SK-N-SH (cell line): ENCODE measurements around the gene DIPK1A. TPM values are rescaled to one million over a fixed set of nuclear protein-coding genes. Genes with fewer than 3 reads are reported as not detected.

Source experiments
- CTCF ChIA-PET: fragments of 300-600, 350-600 bp; formaldehyde crosslinking; extraction: SDS; loops from one replicate; lab custom pipeline; 2021; lab: Yijun Ruan, JAX
- POLR2A ChIA-PET: fragments of 350-600 bp; sonication (Branson Sonifier 250); formaldehyde crosslinking; extraction: SDS; loops from one replicate; lab custom pipeline; 2020; ENCODE audit warnings: antibody characterized with exemption, inconsistent platforms; lab: Yijun Ruan, JAX
- DNase-seq: peaks from one replicate; pipeline ENCODE4 v3.0.0; 2012
- H2AFZ ChIP-seq: fragments of 200-600 bp; sonication (generic); 2 replicates; pipeline ENCODE4 v1.8.1; 2016; ENCODE audit warnings: antibody characterized with exemption, mild to moderate bottlenecking, low read depth
- H3F3A ChIP-seq: fragments of 200-600 bp; sonication (generic); replicated peaks from 2 replicates; pipeline ENCODE3; 2016; ENCODE audit warnings: antibody characterized with exemption, mild to moderate bottlenecking; ENCODE audit not compliant: insufficient read depth
- H3K27ac ChIP-seq, 2 experiments: fragments of 200-500 bp in 1 of 2; fragments of 200-600 bp in 1 of 2; sonication (Bioruptor generic) in 1 of 2; sonication (generic), shearing (Covaris generic) in 1 of 2; 2 replicates each; pipeline versions ENCODE4 v1.5.1 to v1.6.1; 2014 to 2016; ENCODE audit warnings: low read depth in 2 of 2, inconsistent platforms in 1 of 2, low read length in 1 of 2, mild to moderate bottlenecking in 1 of 2, mixed read lengths in 1 of 2
- H3K27me3 ChIP-seq: fragments of 200-600 bp; sonication (generic), shearing (Covaris generic); 2 replicates; pipeline ENCODE4 v1.6.1; 2016; ENCODE audit warnings: mixed run types; ENCODE audit not compliant: insufficient read depth
- H3K36me3 ChIP-seq, 2 experiments: fragments of 200-500 bp in 1 of 2; fragments of 200-600 bp in 1 of 2; sonication (Bioruptor generic) in 1 of 2; sonication (generic) in 1 of 2; replicated peaks in 1 of 2; 2 replicates each; pipeline versions ENCODE3 to v1.5.1; 2014 to 2016; ENCODE audit warnings: low read length in 1 of 2, mild to moderate bottlenecking in 1 of 2; ENCODE audit not compliant: insufficient read depth in 2 of 2, control insufficient read depth in 1 of 2
- H3K4me1 ChIP-seq, 2 experiments: fragments of 200-500 bp in 1 of 2; fragments of 200-600 bp in 1 of 2; sonication (Bioruptor generic) in 1 of 2; sonication (generic), shearing (Covaris generic) in 1 of 2; 2 replicates each; pipeline versions ENCODE4 v1.5.1 to v1.6.1; 2014 to 2016; ENCODE audit warnings: low read depth in 1 of 2, low read length in 1 of 2, mixed run types in 1 of 2; ENCODE audit not compliant: insufficient read depth in 2 of 2, control insufficient read depth in 1 of 2
- H3K4me2 ChIP-seq: fragments of 200-600 bp; sonication (generic), shearing (Covaris generic); 2 replicates; pipeline ENCODE4 v1.6.1; 2017; ENCODE audit warnings: mixed run types
- H3K4me3 ChIP-seq, 2 experiments: fragments of 200-500 bp in 1 of 2; fragments of 200-600 bp in 1 of 2; sonication (Bioruptor generic) in 1 of 2; sonication (generic), shearing (Covaris generic) in 1 of 2; 2 replicates each; pipeline versions ENCODE4 v1.5.1 to v1.8.1; 2014 to 2016; ENCODE audit warnings: low read depth in 2 of 2, inconsistent platforms in 1 of 2, low read length in 1 of 2, mild to moderate bottlenecking in 1 of 2, mixed read lengths in 1 of 2, moderate library complexity in 1 of 2
- H3K79me2 ChIP-seq: fragments of 200-600 bp; sonication (generic); 2 replicates; pipeline ENCODE4 v1.8.1; 2017; ENCODE audit warnings: mild to moderate bottlenecking; ENCODE audit not compliant: insufficient read depth
- H3K9ac ChIP-seq: fragments of 200-600 bp; sonication (generic); 2 replicates; pipeline ENCODE4 v1.6.1; 2017; ENCODE audit warnings: mixed run types
- H3K9me2 ChIP-seq: fragments of 200-600 bp; sonication (generic); 2 replicates; pipeline ENCODE4 v1.6.1; 2017; ENCODE audit warnings: mixed run types
- H3K9me3 ChIP-seq: fragments of 200-600 bp; sonication (generic); 2 replicates; pipeline ENCODE4 v1.6.1; 2017; ENCODE audit warnings: mixed run types, mild to moderate bottlenecking, moderate library complexity
- H4K20me1 ChIP-seq: fragments of 200-600 bp; sonication (generic); 2 replicates; pipeline ENCODE4 v1.6.1; 2017; ENCODE audit warnings: mild to moderate bottlenecking, mixed run types; ENCODE audit not compliant: insufficient read depth
- EZH2phosphoT487 ChIP-seq: fragments of 200-600 bp; sonication (generic); IDR thresholded peaks from 2 replicates; pipeline ENCODE4 v1.6.1; 2017; ENCODE audit warnings: low read depth, mixed run types, mild to moderate bottlenecking, antibody characterized with exemption, moderate library complexity, borderline replicate concordance
- FOXJ3 ChIP-seq: sonication (generic); formaldehyde crosslinking; IDR thresholded peaks from 2 replicates; pipeline ENCODE4 v1.5.1; 2020; ENCODE audit warnings: mild to moderate bottlenecking, missing genetic modification reagents
- MEF2A ChIP-seq: IDR thresholded peaks from 2 replicates; pipeline ENCODE4 v1.4.0; 2012; ENCODE audit warnings: low read depth, borderline replicate concordance
- MXI1 ChIP-seq: IDR thresholded peaks from 2 replicates; pipeline ENCODE4 v1.6.1; 2012; ENCODE audit warnings: mild to moderate bottlenecking, low read depth, low read length, improper control_type of control experiment
- NFIC ChIP-seq: IDR thresholded peaks from 2 replicates; pipeline ENCODE4 v1.4.0; 2012; ENCODE audit warnings: borderline replicate concordance
- NRF1 ChIP-seq: IDR thresholded peaks from 2 replicates; pipeline ENCODE4 v1.6.1; 2012; ENCODE audit warnings: low read depth, mild to moderate bottlenecking, low read length
- POLR2AphosphoS5 ChIP-seq: IDR thresholded peaks from 2 replicates; pipeline ENCODE4 v1.6.1; 2012; ENCODE audit warnings: low read depth, low read length
- RAD21 ChIP-seq: IDR thresholded peaks from 2 replicates; pipeline ENCODE4 v1.6.1; 2012; ENCODE audit warnings: mild to moderate bottlenecking, low read length
- RCOR1 ChIP-seq: fragments of 150-350 bp; IDR thresholded peaks from 2 replicates; pipeline ENCODE4 v1.6.1; 2017; ENCODE audit warnings: antibody characterized with exemption, low read length
- SMC3 ChIP-seq: IDR thresholded peaks from 2 replicates; pipeline ENCODE4 v1.6.1; 2012; ENCODE audit warnings: low read depth, low read length, improper control_type of control experiment
- TAF1 ChIP-seq: IDR thresholded peaks from 2 replicates; pipeline ENCODE4 v1.6.1; 2012; ENCODE audit warnings: low read depth, mild to moderate bottlenecking, low read length, moderate library complexity, borderline replicate concordance
- YY1 ChIP-seq: IDR thresholded peaks from 2 replicates; pipeline ENCODE4 v1.4.0; 2012; ENCODE audit warnings: low read depth, mild to moderate bottlenecking
- WGBS: methylation state at CpG from one replicate; pipeline ENCODE4 v1.1.6; 2017; ENCODE audit warnings: low lambda C conversion rate; 5-methylcytosine and 5-hydroxymethylcytosine counted together
- polyA plus RNA-seq, 3 experiments: library from polyadenylated mRNA; depleted of rRNA; stranded (reverse); fragments of >200 nt; gene quantifications; 2 replicates each; pipeline ENCODE4 v1.2.3, GENCODE V29; 2012
- TF ChIP-seq, protein P1 (sequence below): fragments of 150-350 bp; IDR thresholded peaks from 2 replicates; pipeline ENCODE4 v1.6.1; 2016; ENCODE audit warnings: mild to moderate bottlenecking, low read depth, low read length
- TF ChIP-seq, protein P2 (sequence below): IDR thresholded peaks from 2 replicates; pipeline ENCODE4 v1.4.0; 2012; ENCODE audit warnings: low read depth, borderline replicate concordance
- TF ChIP-seq, protein P3 (sequence below): IDR thresholded peaks from 2 replicates; pipeline ENCODE4 v1.4.0; 2012; ENCODE audit warnings: low read depth
- TF ChIP-seq, protein P4 (sequence below): IDR thresholded peaks from 2 replicates; pipeline ENCODE4 v1.6.1; 2012; ENCODE audit warnings: mild to moderate bottlenecking, low read depth, low read length, moderate library complexity
- TF ChIP-seq, protein P5 (sequence below): fragments of 150-350 bp; IDR thresholded peaks from 2 replicates; pipeline ENCODE4 v1.6.1; 2017; ENCODE audit warnings: antibody characterized with exemption, low read length, low read depth, borderline replicate concordance

DIPK1A gene
- polyA plus RNA-seq, 1 of the 3 experiments (the other 2 are of a cell fraction), result 3.4 TPM

DNA sequence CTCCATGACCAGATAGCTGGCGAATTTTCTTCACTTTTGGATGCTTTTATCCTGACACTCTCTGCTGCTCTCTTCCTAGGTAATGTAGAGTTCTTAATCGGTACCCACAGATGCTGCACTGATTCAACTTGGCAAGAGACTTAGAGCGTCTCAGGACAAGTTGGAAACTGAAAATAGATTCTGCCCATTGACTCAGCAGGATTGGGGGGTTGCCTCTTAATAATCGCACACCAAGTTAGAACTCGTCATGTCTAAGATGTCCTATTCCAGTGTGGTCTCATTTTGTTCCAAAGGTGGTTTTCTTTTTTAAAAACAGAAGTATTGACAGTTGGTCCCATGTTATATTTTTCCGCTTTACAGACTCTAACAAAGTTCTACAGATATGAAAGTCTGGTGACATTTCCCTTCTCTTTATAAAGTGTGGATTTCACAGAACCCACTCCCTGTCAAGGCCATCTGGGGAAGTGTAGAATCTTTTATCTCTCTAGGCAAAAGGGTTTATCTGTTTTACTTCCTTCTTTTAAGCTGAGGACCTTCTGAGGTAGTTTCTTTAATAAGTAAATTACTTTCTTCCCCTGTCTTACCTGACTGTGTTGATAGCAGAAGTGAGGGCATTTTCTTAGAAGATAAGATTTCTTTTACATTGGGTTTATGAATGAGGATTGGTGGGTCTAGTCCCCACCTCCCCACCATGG is 12.1 kb upstream of the DIPK1A start:
- ChIA-PET POLR2A (no interaction called here), CTCF (interaction anchor here (0.6 to 4.9 kb wide), 2 partner anchors 21 to 695 kb away, joined by 3 to 27 read pairs; no protein-coding TSS in a partner anchor)

More for the DNA sequence above, 12.1 kb upstream of the DIPK1A start:
- Histone ChIP-seq H3F3A (no peaks in the 10 kb centered on the region), H3K79me2 (no peaks in the 10 kb centered on the region)
- no peak for TF ChIP-seq TAF1
- TF ChIP-seq POLR2AphosphoS5, result no peak
- TF ChIP-seq NRF1, result no peak
- no peak for TF ChIP-seq MXI1
- TF ChIP-seq, protein P1, sequence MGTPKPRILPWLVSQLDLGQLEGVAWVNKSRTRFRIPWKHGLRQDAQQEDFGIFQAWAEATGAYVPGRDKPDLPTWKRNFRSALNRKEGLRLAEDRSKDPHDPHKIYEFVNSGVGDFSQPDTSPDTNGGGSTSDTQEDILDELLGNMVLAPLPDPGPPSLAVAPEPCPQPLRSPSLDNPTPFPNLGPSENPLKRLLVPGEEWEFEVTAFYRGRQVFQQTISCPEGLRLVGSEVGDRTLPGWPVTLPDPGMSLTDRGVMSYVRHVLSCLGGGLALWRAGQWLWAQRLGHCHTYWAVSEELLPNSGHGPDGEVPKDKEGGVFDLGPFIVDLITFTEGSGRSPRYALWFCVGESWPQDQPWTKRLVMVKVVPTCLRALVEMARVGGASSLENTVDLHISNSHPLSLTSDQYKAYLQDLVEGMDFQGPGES, result no peak
- TF ChIP-seq, protein P2, sequence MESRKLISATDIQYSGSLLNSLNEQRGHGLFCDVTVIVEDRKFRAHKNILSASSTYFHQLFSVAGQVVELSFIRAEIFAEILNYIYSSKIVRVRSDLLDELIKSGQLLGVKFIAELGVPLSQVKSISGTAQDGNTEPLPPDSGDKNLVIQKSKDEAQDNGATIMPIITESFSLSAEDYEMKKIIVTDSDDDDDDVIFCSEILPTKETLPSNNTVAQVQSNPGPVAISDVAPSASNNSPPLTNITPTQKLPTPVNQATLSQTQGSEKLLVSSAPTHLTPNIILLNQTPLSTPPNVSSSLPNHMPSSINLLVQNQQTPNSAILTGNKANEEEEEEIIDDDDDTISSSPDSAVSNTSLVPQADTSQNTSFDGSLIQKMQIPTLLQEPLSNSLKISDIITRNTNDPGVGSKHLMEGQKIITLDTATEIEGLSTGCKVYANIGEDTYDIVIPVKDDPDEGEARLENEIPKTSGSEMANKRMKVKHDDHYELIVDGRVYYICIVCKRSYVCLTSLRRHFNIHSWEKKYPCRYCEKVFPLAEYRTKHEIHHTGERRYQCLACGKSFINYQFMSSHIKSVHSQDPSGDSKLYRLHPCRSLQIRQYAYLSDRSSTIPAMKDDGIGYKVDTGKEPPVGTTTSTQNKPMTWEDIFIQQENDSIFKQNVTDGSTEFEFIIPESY, result no peak
- no peak for TF ChIP-seq SMC3
- TF ChIP-seq, protein P3, sequence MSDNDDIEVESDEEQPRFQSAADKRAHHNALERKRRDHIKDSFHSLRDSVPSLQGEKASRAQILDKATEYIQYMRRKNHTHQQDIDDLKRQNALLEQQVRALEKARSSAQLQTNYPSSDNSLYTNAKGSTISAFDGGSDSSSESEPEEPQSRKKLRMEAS, result no peak
- no peak for TF ChIP-seq NFIC
- no peak for TF ChIP-seq FOXJ3 (CRISPR knock-in tag)
- TF ChIP-seq YY1, result no peak
- TF ChIP-seq, protein P4, sequence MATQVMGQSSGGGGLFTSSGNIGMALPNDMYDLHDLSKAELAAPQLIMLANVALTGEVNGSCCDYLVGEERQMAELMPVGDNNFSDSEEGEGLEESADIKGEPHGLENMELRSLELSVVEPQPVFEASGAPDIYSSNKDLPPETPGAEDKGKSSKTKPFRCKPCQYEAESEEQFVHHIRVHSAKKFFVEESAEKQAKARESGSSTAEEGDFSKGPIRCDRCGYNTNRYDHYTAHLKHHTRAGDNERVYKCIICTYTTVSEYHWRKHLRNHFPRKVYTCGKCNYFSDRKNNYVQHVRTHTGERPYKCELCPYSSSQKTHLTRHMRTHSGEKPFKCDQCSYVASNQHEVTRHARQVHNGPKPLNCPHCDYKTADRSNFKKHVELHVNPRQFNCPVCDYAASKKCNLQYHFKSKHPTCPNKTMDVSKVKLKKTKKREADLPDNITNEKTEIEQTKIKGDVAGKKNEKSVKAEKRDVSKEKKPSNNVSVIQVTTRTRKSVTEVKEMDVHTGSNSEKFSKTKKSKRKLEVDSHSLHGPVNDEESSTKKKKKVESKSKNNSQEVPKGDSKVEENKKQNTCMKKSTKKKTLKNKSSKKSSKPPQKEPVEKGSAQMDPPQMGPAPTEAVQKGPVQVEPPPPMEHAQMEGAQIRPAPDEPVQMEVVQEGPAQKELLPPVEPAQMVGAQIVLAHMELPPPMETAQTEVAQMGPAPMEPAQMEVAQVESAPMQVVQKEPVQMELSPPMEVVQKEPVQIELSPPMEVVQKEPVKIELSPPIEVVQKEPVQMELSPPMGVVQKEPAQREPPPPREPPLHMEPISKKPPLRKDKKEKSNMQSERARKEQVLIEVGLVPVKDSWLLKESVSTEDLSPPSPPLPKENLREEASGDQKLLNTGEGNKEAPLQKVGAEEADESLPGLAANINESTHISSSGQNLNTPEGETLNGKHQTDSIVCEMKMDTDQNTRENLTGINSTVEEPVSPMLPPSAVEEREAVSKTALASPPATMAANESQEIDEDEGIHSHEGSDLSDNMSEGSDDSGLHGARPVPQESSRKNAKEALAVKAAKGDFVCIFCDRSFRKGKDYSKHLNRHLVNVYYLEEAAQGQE, result no peak
- TF ChIP-seq MEF2A, result no peak
- TF ChIP-seq, protein P5, sequence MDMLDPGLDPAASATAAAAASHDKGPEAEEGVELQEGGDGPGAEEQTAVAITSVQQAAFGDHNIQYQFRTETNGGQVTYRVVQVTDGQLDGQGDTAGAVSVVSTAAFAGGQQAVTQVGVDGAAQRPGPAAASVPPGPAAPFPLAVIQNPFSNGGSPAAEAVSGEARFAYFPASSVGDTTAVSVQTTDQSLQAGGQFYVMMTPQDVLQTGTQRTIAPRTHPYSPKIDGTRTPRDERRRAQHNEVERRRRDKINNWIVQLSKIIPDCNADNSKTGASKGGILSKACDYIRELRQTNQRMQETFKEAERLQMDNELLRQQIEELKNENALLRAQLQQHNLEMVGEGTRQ, result no peak
- no peak for TF ChIP-seq RAD21
- TF ChIP-seq EZH2phosphoT487, result no peak
- no peak for TF ChIP-seq RCOR1
- TF ChIP-seq, all 33 proteins: peak for 0
- H3K36me3 ChIP-seq, result no peaks in the 10 kb centered on the region
- DNase-seq, result no peak
- no peaks in the 10 kb centered on the region for H3K9me3 ChIP-seq
- no peak overlapping the region for H3K9ac ChIP-seq
- H2AFZ ChIP-seq, result no peak overlapping the region
- no peaks in the 10 kb centered on the region for H4K20me1 ChIP-seq
- no peaks in the 10 kb centered on the region for H3K9me2 ChIP-seq
- H3K4me2 ChIP-seq, result no peak overlapping the region
- H3K4me1 ChIP-seq, result no peaks in the 10 kb centered on the region
- 84% methylated on average over 6 of the region's 6 CpGs for WGBS
- H3K27me3 ChIP-seq, result no peaks in the 10 kb centered on the region; the same call in 1 of the 2 replicates
- H3K27ac ChIP-seq, result no peak overlapping the region
- no peak overlapping the region for H3K4me3 ChIP-seq
